HL-60/S4 treated with retinoic acid at 250 ng/mL for 4 days and 3 days (cell line): ENCODE results near the gene SHISA9.

Source experiments
- in situ Hi-C: fragments of 300-500 bp; cut with MboI; formaldehyde crosslinking; loops from 2 replicates; pipeline ENCODE4 v1.7.0; 2022; ENCODE audit warnings: low sequenced_read_pairs

Gene SHISA9

GRCh38 chr16:13012601-13013000 is 111.2 kb downstream of the SHISA9 start:
- in situ Hi-C loops = no loop called here

DNA sequence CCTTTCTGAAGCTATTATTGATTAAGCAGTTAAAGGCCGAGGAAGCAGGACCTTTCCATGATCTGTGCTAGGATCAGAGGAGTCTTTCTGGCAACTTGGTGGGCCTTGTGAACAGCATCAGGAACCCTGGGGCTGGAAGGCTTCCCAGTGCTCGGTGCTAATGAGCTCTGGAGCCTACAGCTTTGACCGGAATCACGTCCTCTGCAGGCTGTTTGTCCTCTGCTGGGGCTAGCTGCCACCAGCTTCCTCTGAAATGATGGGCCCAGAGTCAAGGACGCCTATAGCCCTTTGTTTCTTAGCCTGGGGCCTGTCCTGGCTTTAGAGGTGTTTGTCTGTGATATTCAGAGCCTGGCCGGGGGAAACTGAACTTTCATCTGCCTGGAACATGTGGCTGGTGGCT is 111.6 kb downstream of the SHISA9 start:
- in situ Hi-C loops = no loop called here

GRCh38 chr16:13014476-13014875 is 113.1 kb downstream of the SHISA9 start:
- in situ Hi-C loops = no loop called here

GRCh38 chr16:13018026-13018425 is 116.6 kb downstream of the SHISA9 start:
- in situ Hi-C loops = no loop called here

GRCh38 chr16:13021996-13022395 is 120.6 kb downstream of the SHISA9 start:
- in situ Hi-C loops = no loop called here

GRCh38 chr16:13029786-13030185 is 128.4 kb downstream of the SHISA9 start:
- in situ Hi-C loops = no loop called here

DNA sequence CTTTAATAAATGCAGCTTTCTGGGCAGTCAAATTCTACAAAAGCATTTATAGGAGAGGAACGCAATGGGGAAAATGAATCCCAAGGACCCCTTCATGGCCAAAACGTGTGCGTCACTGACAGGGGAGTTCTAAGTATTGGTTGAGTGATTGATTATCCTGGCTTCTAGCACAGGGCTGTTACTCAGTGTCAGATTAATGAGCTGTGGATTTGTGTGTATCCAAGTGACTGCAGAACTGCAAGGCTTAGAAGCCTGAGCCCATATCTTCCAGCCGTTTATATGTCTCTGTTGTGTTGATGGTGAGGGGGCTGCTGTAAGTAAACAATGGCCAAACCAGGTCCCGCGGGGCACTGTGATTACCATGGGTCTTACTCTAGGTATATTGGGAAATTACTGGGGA is 129.4 kb downstream of the SHISA9 start:
- in situ Hi-C loops = no loop called here

DNA sequence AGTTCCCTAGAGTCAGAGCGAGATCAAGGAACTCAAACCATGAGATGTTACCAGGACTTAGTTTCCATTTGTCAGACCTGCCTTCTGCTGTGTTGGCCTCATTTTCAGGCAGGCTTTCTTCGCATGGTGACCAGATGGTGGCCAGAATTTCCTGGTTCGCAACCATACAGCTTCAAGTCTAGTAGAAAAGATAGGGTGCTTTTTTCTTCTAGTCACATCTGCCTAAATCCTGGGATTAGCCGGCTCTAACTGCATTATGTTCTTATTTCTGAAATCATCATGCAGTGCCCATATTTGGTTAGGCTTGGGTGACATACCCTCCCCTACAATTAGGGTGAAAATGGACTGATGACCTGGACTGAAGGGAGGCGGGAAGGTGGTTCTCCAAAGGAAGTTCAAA is 131.5 kb downstream of the SHISA9 start:
- in situ Hi-C loops = no loop called here

DNA sequence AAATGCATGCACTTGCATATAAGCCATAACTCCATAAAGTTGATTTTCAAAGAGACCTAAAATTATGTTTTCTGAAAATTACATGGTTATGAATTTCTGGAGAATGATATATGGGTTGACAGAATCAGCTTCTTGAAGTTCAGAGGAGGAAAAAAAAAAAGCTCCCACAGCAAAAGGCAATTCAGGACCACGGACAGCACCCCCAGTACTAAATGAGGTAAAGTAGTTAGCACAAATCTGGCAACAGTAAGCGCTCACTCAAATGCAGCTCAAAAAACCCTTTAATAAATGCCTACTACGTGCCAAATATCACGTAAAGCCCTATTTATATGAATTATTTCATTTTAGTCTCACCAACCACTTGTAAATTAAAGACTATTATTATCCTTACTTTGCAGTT is 135.2 kb downstream of the SHISA9 start:
- in situ Hi-C loops = no loop called here

GRCh38 chr16:13038591-13038990 is 137.2 kb downstream of the SHISA9 start:
- in situ Hi-C loops = no loop called here

GRCh38 chr16:13039526-13039925 is 138.1 kb downstream of the SHISA9 start:
- in situ Hi-C loops = no loop called here

DNA sequence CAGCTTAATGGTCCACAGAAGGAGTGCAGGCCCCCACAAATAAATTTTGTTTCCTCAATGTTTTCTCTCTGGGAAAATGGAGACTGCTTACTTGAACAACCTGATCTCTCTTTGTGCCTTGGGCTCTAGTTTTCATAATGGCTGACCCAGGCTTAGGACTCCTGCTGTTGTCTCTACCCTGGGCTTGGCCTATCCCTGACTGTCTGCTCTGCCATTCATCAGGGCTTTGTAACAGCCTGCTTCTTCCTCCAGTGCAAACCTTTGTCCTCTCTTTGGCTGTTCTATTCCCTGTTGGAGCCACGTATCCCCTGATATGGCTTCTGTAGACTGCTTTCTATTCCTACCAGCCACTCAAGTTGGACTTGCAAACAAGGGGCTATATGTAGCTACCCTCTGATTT is 139.8 kb downstream of the SHISA9 start:
- in situ Hi-C loops = no loop called here

- in situ Hi-C loops = no loop called here
Observed at GRCh38 chr16:13041646-13042290, 140.4 kb downstream of the SHISA9 start.

- in situ Hi-C loops = no loop called here
Observed at GRCh38 chr16:13042291-13042685, 140.9 kb downstream of the SHISA9 start.

- in situ Hi-C loops = no loop called here
Observed at GRCh38 chr16:13046061-13046821, 144.8 kb downstream of the SHISA9 start.

GRCh38 chr16:13047276-13047675 is 145.9 kb downstream of the SHISA9 start:
- in situ Hi-C loops = no loop called here

DNA sequence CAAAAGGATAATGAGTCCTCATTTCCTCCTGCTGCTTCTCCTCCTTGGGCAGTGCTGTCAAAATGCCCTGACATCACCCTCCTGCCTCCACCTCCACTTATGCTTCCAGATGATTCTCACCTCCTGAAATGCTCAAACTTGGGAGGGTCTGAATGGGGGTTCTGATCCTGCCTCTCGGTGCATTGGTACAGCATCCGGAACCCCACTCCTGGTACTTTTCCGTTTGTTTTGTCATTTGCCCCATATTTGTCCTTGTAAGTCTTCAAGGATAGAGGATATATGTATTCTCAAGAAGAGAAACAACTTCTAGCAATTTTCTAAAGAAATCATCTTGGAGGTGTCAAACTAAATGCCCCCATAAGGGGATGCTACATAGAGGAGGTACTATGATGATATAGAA is 148.3 kb downstream of the SHISA9 start:
- in situ Hi-C loops = no loop called here

DNA sequence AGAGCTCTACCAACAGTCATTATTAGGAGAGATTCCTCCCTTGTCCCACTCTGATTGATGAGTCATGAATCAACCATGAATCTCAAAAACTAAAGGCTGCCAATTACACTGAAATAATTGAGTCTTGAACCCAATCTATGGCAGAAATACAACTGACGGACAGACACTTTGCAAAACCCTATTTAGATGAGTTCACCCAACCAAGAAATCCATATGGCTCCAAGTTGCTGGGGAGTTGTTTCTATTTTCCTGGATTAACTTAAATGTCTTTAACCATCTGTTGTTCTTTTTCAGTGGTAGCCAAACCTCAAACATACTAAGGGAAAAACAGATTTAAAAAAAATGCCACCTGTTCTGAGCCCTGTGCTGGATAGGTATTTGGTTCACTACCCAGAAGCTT is 151.0 kb downstream of the SHISA9 start:
- in situ Hi-C loops = no loop called here

DNA sequence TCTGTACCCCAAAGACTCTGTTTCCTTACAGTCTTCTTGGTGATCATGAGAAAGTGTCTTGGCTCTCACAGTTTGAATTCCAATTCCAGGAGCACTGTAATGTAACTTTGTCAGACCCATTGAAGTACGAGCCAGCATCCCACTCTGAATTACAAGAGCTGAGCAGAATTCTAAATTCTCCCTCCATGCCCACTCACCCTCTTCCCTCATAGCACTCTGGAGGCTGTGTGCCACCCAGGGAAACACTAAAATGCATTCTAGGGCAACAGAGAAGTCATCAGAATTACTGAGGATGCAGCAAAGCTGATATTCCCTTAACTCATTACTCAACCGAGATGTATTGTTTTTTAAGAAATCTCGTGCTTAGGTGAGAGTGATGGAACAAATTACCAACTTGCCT is 154.1 kb downstream of the SHISA9 start:
- in situ Hi-C loops = no loop called here

DNA sequence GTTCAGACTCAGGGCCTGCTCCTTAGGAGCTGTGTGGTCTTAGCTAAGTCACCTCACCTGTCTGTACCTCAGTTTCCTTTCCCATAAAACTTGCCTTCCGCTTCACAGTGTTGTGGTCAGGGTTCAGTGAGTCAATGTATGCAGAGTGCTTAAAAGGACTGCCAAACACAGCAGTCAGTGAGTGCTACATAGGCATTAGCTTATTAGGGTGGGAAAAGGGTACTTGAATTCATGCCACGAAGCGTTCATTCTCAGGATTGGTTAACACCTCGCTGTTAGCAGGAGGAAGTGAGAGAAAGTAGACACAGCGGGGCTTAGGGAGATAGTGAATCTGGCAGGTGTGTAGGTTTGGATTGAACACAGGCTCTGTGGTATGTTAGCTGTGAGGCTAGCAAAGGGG is 155.2 kb downstream of the SHISA9 start:
- in situ Hi-C loops = no loop called here

DNA sequence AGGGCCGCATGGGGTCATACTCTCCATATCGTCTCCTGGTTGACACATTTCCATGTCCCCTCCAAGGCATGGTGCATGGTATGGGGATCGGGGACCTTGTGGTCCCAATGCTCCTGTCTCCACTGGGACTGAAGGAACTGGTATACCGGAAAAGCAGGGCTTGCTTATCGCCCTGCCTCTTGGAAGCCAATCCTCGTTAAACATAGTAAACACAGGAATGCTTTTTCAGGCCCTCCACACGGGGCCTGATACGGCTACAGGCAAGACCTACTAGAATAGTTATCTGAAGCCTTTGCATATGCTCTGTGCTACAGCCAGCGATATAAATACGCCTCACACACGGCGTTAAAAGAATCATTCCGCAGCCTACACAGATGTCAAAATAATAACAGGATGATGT is 159.5 kb downstream of the SHISA9 start:
- in situ Hi-C loops = no loop called here

DNA sequence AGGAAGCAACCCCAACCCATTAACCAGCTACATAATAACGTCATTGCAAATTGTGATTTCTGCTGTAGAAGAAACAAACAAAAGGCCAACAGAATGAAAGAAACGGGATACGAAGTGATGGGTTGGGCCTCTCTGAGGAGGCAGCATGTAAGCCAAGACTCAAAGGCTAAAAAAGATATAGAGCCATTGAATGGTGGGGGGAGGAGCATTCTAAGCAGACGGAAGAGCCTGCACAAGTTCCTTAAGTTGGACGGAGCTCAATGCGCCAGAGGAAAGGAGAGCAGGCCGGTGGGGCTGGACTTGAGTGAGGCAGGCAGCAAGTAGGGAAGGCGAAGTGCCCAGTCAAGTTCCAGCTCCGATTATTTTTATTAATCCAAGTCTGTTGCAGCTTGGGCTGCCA is 160.3 kb downstream of the SHISA9 start:
- in situ Hi-C loops = no loop called here

- in situ Hi-C loops = no loop called here
Observed at GRCh38 chr16:13062219-13062618, 160.8 kb downstream of the SHISA9 start.
